GM19240 (cell line): ENCODE results near the gene SUPT4H1.

Source experiments
- DNase-seq: peaks from one replicate; pipeline ENCODE4 v3.0.0; 2011; ENCODE audit warnings: low spot score; ENCODE audit not compliant: insufficient read length

Gene SUPT4H1

GRCh38 chr17:58330538-58330996 lies 21.4 kb downstream of the SUPT4H1 start:
- no peak for DNase-seq

- no peak for DNase-seq
These were observed 22.0 kb downstream of the SUPT4H1 start for GRCh38 chr17:58329810-58330537.

- peak; percentile 70 for DNase-seq
These were observed 22.8 kb downstream of the SUPT4H1 start for GRCh38 chr17:58329035-58329809.

- DNase-seq = peak; percentile 79
These were observed 23.6 kb downstream of the SUPT4H1 start, which contains the start of gene TSPOAP1 for GRCh38 chr17:58328195-58329034. Gene TSPOAP1 (minus strand): TSS chr17:58328795. CDS start chr17:58327920, 875 bp downstream.

GRCh38 chr17:58327363-58328194 lies 24.4 kb downstream of the SUPT4H1 start:
- peak; percentile 60 for DNase-seq

GRCh38 chr17:58326609-58327362 lies 25.2 kb downstream of the SUPT4H1 start:
- DNase-seq = no peak

- DNase-seq = no peak
These were observed 26.0 kb downstream of the SUPT4H1 start for GRCh38 chr17:58325976-58326468.

- DNase-seq = no peak
These were observed 26.7 kb downstream of the SUPT4H1 start for GRCh38 chr17:58325289-58325726.

GRCh38 chr17:58324409-58325288 lies 27.4 kb downstream of the SUPT4H1 start:
- no peak for DNase-seq

GRCh38 chr17:58324056-58324408 lies 28.0 kb downstream of the SUPT4H1 start:
- DNase-seq = no peak

- DNase-seq = no peak
These were observed 28.5 kb downstream of the SUPT4H1 start for GRCh38 chr17:58323366-58324055.

- no peak for DNase-seq
These were observed 29.3 kb downstream of the SUPT4H1 start for GRCh38 chr17:58322581-58323185.

GRCh38 chr17:58321571-58322525 lies 30.2 kb downstream of the SUPT4H1 start:
- no peak for DNase-seq

GRCh38 chr17:58320570-58321323 lies 31.3 kb downstream of the SUPT4H1 start:
- no peak for DNase-seq

- DNase-seq = no peak
These were observed 31.8 kb downstream of the SUPT4H1 start for GRCh38 chr17:58320163-58320558.
